ENCODE data around the gene CYP46A1. TPM values are rescaled to one million over a fixed set of nuclear protein-coding genes. Genes with fewer than 3 reads are reported as not detected.

The CYP46A1 gene
- total RNA-seq, 1 donor from 2014 or later: 2.1 TPM

DNA sequence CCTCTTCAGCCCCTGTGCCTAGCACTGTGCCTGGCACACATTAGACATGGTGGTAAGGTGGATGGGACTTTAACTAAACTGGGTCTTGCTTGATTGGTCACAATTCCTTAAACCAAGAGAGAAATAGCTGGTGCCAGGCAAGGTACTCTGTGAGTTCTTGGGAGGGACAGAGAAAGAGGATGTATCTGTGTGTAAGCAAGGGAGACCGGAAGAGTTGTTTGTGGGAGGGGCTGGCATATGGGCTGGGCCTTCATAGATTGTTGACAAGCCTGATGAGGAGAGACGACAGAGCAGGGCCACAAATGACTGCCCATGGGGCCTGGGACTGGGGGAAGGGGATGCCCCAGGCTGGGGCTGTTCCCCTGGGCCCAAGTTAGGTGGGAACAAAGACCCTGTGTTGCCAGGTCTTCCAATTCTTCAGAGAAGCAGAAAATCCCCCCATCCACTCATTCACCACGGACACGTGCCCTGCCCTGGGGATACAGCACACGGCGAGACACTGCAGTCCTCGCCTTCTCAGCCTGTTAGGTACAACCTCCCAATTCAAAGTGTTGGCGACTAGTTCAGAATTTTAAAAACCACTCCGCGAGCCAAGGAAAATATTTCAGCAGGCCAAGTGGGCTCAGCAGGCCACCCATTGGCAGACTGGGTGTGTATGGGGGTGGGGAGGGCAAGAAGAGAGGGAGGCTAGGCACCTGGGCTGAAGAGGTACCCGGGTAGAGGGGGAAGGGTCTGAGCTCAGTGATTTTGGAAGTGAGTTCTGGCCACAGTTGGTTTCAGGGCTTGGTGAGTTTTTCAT is 11.4 kb upstream of the CYP46A1 start:
- no peak overlapping the region for H3K4me3 ChIP-seq (ENCODE audit: low read length in 3 of 3)
- peaks cover 12 to 35% (median 16%) of the 10 kb centered on the region in 3 donors for H3K27me3 ChIP-seq (ENCODE audit: control insufficient read depth in 3 of 3, insufficient read depth in 3 of 3, low read length in 3 of 3)
- H3K4me1 ChIP-seq (ENCODE audit: control insufficient read depth in 3 of 3, insufficient read depth in 3 of 3, low read length in 3 of 3): no peaks in the 10 kb centered on the region
- no peaks in the 10 kb centered on the region for H3K36me3 ChIP-seq (ENCODE audit: control insufficient read depth in 3 of 3, insufficient read depth in 3 of 3, low read length in 3 of 3)
- H3K27ac ChIP-seq (ENCODE audit: low read depth, low read length): no peak overlapping the region
- H3K9me3 ChIP-seq (ENCODE audit: control insufficient read depth in 3 of 3, low read length in 3 of 3): no peaks in the 10 kb centered on the region
- H3K9ac ChIP-seq (ENCODE audit: low read depth in 1 of 3, low read length in 3 of 3): no peak overlapping the region

DNA sequence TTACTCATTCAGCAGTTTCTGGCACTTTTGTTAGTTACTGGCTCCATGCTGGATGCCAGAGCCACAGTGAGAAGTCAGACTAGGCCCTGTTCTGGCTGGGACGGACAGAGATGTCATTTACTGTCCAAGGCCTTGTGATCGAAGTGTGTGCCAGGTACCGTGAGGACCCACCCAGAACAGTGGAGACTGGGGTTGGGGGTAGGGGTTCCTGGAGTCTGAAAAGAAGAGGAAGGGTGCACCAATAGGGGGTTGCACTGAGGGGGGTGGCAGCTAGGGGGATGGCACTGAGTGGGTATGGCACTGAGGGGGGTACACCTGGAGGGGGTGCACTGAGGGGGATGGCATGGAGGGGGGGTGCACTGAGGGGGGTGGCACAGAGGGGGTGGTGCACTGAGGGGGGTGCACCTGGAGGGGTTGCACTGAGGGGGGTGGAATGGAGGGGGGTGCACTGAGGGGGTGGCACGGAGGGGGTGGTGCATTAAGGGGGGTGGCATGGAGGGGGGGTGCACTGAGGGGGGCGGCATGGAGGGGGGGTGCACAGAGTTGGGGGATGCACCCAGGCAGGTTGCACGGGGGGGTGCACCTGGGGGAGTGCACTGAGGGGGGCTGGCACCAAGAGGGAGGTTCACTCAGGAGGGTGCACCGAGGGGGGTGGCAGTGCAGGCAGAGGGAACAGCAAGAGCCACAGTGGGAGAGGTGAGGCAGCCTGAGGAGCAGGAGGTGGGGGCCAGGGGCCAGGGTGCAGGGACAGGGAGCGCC is 10.6 kb upstream of the CYP46A1 start:
- Histone ChIP-seq H3K4me1 (ENCODE audit: control insufficient read depth in 3 of 3, insufficient read depth in 3 of 3, low read length in 3 of 3) (no peaks in the 10 kb centered on the region), H3K4me3 (ENCODE audit: low read length in 3 of 3) (no peak overlapping the region), H3K27ac (ENCODE audit: low read depth, low read length) (no peak overlapping the region), H3K27me3 (ENCODE audit: control insufficient read depth in 3 of 3, insufficient read depth in 3 of 3, low read length in 3 of 3) (peaks cover 12 to 36% (median 16%) of the 10 kb centered on the region in 3 donors), H3K36me3 (ENCODE audit: control insufficient read depth in 3 of 3, insufficient read depth in 3 of 3, low read length in 3 of 3) (no peaks in the 10 kb centered on the region), H3K9ac (ENCODE audit: low read depth in 1 of 3, low read length in 3 of 3) (no peak overlapping the region), H3K9me3 (ENCODE audit: control insufficient read depth in 3 of 3, low read length in 3 of 3) (no peaks in the 10 kb centered on the region)

DNA sequence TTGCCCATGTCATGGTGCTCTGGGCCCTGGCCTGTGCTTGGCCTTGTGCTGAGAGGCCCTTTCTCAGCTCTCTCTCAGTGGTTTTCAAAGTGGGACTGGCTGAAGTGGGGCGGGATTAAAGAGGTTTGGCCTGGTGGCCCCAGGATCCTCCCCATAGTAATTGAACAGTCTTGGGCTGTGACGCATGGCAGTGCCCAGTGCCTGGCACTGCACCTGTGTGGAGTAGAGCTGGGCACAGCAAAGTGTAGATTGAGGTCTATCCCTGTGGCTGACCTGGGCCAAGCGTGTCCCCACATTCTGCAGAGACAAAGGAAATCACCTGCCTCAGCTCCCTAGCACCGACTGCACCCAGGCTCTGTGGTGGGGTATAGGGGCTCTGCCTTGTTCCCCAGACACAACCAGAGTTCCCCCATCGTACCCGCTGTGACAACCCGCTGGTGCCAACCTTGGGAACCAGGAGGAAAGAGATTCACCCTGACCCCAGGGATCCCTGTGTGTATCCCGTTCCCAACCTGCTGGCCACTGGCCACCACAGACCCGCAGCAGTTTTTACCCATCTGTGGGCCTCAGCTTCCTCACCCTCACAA is 9.9 kb upstream of the CYP46A1 start:
- no peaks in the 10 kb centered on the region for H3K4me1 ChIP-seq (ENCODE audit: control insufficient read depth in 3 of 3, insufficient read depth in 3 of 3, low read length in 3 of 3)
- H3K27me3 ChIP-seq (ENCODE audit: control insufficient read depth in 3 of 3, insufficient read depth in 3 of 3, low read length in 3 of 3): peaks cover 12 to 36% (median 16%) of the 10 kb centered on the region in 3 donors

DNA sequence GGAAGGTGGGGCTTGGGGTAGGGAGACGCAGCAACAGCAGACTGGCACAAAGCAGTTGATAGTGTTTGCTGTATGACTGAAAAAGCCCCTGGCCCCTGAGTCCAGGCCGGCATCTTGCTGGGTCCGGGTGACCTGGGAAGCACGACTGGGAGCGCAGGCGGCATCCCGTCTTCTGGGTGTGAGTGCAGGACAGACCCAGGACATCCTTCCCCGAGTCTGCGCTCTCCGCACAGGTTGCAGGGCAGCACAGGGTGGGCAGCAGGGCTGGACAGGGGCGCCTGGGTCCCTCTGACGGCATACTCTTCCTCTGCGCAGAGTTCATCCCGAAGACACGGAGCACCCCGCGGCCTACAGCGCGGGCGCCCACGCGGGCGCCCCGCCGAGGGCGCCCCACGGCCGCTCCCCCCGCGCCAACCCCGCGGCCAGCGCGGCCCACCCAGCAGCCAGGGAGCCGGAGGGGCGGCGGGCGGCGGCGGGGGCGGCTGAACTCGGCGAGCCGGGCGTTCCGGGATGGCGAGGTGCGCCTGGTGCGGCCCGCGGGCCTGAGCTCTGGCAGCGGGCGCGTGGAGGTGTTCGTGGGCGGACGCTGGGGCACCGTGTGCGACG is 9.2 kb upstream of the CYP46A1 start:
- H3K9ac ChIP-seq (ENCODE audit: low read depth in 1 of 3, low read length in 3 of 3): no peak overlapping the region
- H3K4me1 ChIP-seq (ENCODE audit: control insufficient read depth in 3 of 3, insufficient read depth in 3 of 3, low read length in 3 of 3): no peaks in the 10 kb centered on the region
- H3K27me3 ChIP-seq (ENCODE audit: control insufficient read depth in 3 of 3, insufficient read depth in 3 of 3, low read length in 3 of 3): peaks cover 12 to 36% (median 16%) of the 10 kb centered on the region in 3 donors
- H3K36me3 ChIP-seq (ENCODE audit: control insufficient read depth in 3 of 3, insufficient read depth in 3 of 3, low read length in 3 of 3): no peaks in the 10 kb centered on the region
- H3K4me3 ChIP-seq (ENCODE audit: low read length in 3 of 3): no peak overlapping the region
- no peak overlapping the region for H3K27ac ChIP-seq (ENCODE audit: low read depth, low read length)
- H3K9me3 ChIP-seq (ENCODE audit: control insufficient read depth in 3 of 3, low read length in 3 of 3): no peaks in the 10 kb centered on the region

More for the DNA sequence above, 9.9 kb upstream of the CYP46A1 start:
- Histone ChIP-seq H3K36me3 (ENCODE audit: control insufficient read depth in 3 of 3, insufficient read depth in 3 of 3, low read length in 3 of 3) (no peaks in the 10 kb centered on the region), H3K9ac (ENCODE audit: low read depth in 1 of 3, low read length in 3 of 3) (no peak overlapping the region), H3K27ac (ENCODE audit: low read depth, low read length) (no peak overlapping the region), H3K4me3 (ENCODE audit: low read length in 3 of 3) (no peak overlapping the region), H3K9me3 (ENCODE audit: control insufficient read depth in 3 of 3, low read length in 3 of 3) (no peaks in the 10 kb centered on the region)

DNA sequence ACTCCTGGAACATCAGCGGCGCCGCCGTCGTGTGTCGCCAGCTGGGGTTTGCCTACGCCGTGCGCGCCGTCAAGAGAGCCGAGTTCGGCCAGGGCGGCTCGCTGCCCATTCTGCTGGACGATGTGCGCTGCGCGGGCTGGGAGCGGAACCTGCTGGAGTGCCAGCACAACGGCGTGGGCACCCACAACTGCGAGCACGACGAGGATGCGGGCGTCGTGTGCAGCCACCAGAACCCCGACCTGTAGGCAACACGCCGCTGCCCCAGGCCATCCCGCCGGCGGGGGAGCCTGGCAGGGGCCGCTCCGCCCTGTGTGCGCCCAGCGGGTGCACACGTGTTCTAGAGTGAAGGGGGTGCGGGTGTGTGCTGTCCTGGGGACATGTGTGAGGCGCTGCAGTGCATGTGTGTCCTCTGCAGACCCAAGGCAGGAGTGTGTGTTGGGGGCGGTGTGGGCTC is 8.7 kb upstream of the CYP46A1 start:
- Histone ChIP-seq H3K27ac (ENCODE audit: low read depth, low read length) (no peak overlapping the region), H3K27me3 (ENCODE audit: control insufficient read depth in 3 of 3, insufficient read depth in 3 of 3, low read length in 3 of 3) (peaks cover 12 to 36% (median 16%) of the 10 kb centered on the region in 3 donors), H3K4me1 (ENCODE audit: control insufficient read depth in 3 of 3, insufficient read depth in 3 of 3, low read length in 3 of 3) (no peaks in the 10 kb centered on the region), H3K36me3 (ENCODE audit: control insufficient read depth in 3 of 3, insufficient read depth in 3 of 3, low read length in 3 of 3) (no peaks in the 10 kb centered on the region), H3K9me3 (ENCODE audit: control insufficient read depth in 3 of 3, low read length in 3 of 3) (no peaks in the 10 kb centered on the region), H3K9ac (ENCODE audit: low read depth in 1 of 3, low read length in 3 of 3) (no peak overlapping the region), H3K4me3 (ENCODE audit: low read length in 3 of 3) (no peak overlapping the region)

DNA sequence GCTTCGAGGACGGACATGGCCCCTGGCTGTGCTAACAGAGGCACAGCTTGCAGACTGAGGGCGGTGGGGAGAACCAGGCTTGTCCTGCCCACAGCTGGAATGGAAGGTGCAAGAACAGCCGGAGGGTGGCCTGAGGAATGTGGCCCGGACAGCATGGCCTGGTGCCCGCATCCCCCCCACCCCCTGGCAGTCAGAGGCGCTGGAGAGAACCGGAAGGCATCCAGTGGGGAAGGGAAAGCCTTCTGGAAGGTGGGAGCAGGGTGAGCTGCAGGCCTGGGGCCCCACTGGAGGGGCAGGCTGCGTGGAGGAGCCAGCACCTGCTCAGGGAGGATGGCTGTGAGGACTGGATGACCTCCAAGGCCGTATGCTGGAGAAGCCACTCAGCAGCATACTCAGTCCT is 8.1 kb upstream of the CYP46A1 start:
- no peaks in the 10 kb centered on the region for H3K9me3 ChIP-seq (ENCODE audit: control insufficient read depth in 3 of 3, low read length in 3 of 3)
- H3K27me3 ChIP-seq (ENCODE audit: control insufficient read depth in 3 of 3, insufficient read depth in 3 of 3, low read length in 3 of 3): peaks cover 12 to 36% (median 16%) of the 10 kb centered on the region in 3 donors
- H3K27ac ChIP-seq (ENCODE audit: low read depth, low read length): no peak overlapping the region
- H3K4me3 ChIP-seq (ENCODE audit: low read length in 3 of 3): no peak overlapping the region
- H3K4me1 ChIP-seq (ENCODE audit: control insufficient read depth in 3 of 3, insufficient read depth in 3 of 3, low read length in 3 of 3): no peaks in the 10 kb centered on the region
- H3K36me3 ChIP-seq (ENCODE audit: control insufficient read depth in 3 of 3, insufficient read depth in 3 of 3, low read length in 3 of 3): no peaks in the 10 kb centered on the region
- H3K9ac ChIP-seq (ENCODE audit: low read depth in 1 of 3, low read length in 3 of 3): no peak overlapping the region

DNA sequence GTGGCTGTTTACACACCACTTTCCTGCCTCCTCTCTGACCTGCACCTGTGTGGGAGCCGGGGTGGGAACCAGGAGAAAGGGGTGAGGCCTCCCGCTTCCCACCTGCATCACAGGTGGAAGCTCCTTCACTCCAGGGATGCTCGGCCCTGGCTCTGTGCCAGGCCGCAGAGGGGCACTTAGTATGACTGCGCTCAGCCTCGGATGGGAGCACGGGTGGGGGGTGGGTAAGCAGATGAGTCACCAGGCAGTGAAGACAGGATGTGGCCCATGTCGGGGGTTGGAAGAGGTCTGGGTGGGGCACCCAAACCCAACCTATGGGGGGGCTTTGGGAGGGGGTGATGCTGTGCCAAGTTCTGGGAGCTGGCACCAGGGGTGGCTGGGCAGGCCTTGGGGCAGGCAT is 7.4 kb upstream of the CYP46A1 start:
- H3K27me3 ChIP-seq (ENCODE audit: control insufficient read depth in 3 of 3, insufficient read depth in 3 of 3, low read length in 3 of 3): peaks cover 12 to 36% (median 16%) of the 10 kb centered on the region in 3 donors

DNA sequence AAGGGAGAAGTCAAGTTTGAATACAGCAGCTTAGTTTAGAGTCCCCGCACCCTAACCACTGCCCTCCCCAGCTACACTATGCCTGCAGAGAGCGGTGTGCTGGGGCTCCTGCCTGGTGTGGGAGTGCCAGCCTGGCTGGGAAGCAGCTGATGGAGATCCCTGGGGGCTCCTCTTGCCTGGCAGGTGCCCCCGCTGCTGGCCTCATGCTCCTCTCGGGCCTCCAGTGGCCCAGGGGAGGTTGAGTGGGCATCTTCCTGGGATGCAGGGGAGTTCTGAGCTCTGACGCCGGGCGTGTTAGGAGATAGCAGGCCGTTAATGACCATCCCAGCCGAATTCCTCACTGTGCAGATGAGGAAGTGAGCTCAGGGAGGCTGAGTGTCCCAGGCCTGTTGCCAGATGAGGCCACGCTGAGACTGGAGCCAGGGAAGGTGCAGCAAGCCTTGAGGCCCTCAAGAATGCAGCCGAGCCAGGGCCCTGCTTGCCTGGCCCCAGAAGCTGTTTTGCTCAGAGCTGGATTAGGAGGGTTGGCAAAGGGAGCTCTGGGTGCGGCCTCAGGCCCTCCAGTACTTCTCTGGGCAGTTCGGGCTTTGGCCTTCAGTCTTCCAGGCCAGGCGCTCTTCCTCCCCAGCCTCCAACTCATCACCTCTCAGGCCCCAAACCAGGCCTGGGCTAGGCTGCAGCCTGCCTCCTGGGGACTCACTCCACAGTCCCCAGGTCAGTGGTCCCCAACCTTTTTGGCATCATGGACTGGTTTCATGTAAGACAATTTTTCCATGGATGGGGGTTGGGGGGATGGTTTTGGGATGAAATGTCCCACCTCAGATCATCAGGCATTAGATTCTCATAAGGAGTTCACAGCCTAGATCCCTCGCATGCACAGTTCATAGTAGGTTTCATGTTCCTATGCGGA is 6.6 kb upstream of the CYP46A1 start:
- H3K4me1 ChIP-seq (ENCODE audit: control insufficient read depth in 3 of 3, insufficient read depth in 3 of 3, low read length in 3 of 3): no peaks in the 10 kb centered on the region
- H3K27me3 ChIP-seq (ENCODE audit: control insufficient read depth in 3 of 3, insufficient read depth in 3 of 3, low read length in 3 of 3): peaks cover 12 to 36% (median 16%) of the 10 kb centered on the region in 3 donors
- no peak overlapping the region for H3K4me3 ChIP-seq (ENCODE audit: low read length in 3 of 3)
- H3K9me3 ChIP-seq (ENCODE audit: control insufficient read depth in 3 of 3, low read length in 3 of 3): no peaks in the 10 kb centered on the region
- H3K9ac ChIP-seq (ENCODE audit: low read depth in 1 of 3, low read length in 3 of 3): no peak overlapping the region
- H3K27ac ChIP-seq (ENCODE audit: low read depth, low read length): no peak overlapping the region
- no peaks in the 10 kb centered on the region for H3K36me3 ChIP-seq (ENCODE audit: control insufficient read depth in 3 of 3, insufficient read depth in 3 of 3, low read length in 3 of 3)

More for the DNA sequence above, 7.4 kb upstream of the CYP46A1 start:
- Histone ChIP-seq H3K9me3 (ENCODE audit: control insufficient read depth in 3 of 3, low read length in 3 of 3) (no peaks in the 10 kb centered on the region), H3K27ac (ENCODE audit: low read depth, low read length) (no peak overlapping the region), H3K9ac (ENCODE audit: low read depth in 1 of 3, low read length in 3 of 3) (no peak overlapping the region), H3K36me3 (ENCODE audit: control insufficient read depth in 3 of 3, insufficient read depth in 3 of 3, low read length in 3 of 3) (no peaks in the 10 kb centered on the region), H3K4me3 (ENCODE audit: low read length in 3 of 3) (no peak overlapping the region), H3K4me1 (ENCODE audit: control insufficient read depth in 3 of 3, insufficient read depth in 3 of 3, low read length in 3 of 3) (no peaks in the 10 kb centered on the region)

DNA sequence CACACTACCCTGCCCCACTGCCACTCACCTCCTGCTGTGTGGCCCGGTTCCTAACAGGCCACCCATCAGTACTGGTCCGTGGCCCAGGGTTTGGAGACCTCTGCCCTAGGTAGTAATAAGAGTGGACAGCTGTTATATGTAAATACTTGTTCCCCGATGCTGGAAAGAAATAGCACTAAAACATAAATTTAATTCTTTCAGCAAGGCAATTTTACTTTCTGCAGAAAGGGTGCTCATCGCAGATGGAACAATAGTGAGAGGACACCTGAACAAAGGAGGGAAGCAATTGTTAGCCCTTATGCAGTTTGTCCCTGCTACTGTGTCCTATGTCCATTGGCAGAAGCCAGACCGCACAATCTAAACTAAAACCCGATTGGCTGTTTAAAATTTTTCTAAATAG is 5.9 kb upstream of the CYP46A1 start:
- Histone ChIP-seq H3K4me1 (ENCODE audit: control insufficient read depth in 3 of 3, insufficient read depth in 3 of 3, low read length in 3 of 3) (peaks cover 5% of the 10 kb centered on the region in 3 donors), H3K36me3 (ENCODE audit: control insufficient read depth in 3 of 3, insufficient read depth in 3 of 3, low read length in 3 of 3) (no peaks in the 10 kb centered on the region), H3K9me3 (ENCODE audit: control insufficient read depth in 3 of 3, low read length in 3 of 3) (no peaks in the 10 kb centered on the region), H3K27ac (ENCODE audit: low read depth, low read length) (no peak overlapping the region), H3K9ac (ENCODE audit: low read depth in 1 of 3, low read length in 3 of 3) (no peak overlapping the region), H3K4me3 (ENCODE audit: low read length in 3 of 3) (no peak overlapping the region), H3K27me3 (ENCODE audit: control insufficient read depth in 3 of 3, insufficient read depth in 3 of 3, low read length in 3 of 3) (peaks cover 12 to 36% (median 16%) of the 10 kb centered on the region in 3 donors)
